Esophagus (tissue), 2 donors: ENCODE results near the gene RANGAP1. TPM values are rescaled to one million over a fixed set of nuclear protein-coding genes. Genes with fewer than 3 reads are reported as not detected.
A peak's percentile ranks its signal among the peaks of the same experiment; 100 is the strongest.

Source experiments
- H3K27ac ChIP-seq, 2 donors: one replicate each; pipeline ENCODE4 v1.5.1; 2013; ENCODE audit warnings: low read depth in 2 of 2, mild to moderate bottlenecking in 2 of 2, inconsistent platforms in 1 of 2, low read length in 1 of 2, moderate library complexity in 1 of 2
- H3K27me3 ChIP-seq, 2 donors: one replicate each; pipeline ENCODE4 v1.6.1; 2013; ENCODE audit warnings: low read length in 2 of 2, control low read depth in 1 of 2, mild to moderate bottlenecking in 1 of 2; ENCODE audit not compliant: insufficient read depth in 2 of 2, control insufficient read depth in 1 of 2
- H3K36me3 ChIP-seq, 2 donors: one replicate each; pipeline ENCODE4 v1.6.1; 2013; ENCODE audit warnings: low read length in 1 of 2; ENCODE audit not compliant: control insufficient read depth in 2 of 2, insufficient read depth in 2 of 2
- H3K4me1 ChIP-seq, 2 donors: one replicate each; pipeline ENCODE4 v1.6.1; 2013; ENCODE audit warnings: low read length in 1 of 2; ENCODE audit not compliant: control insufficient read depth in 2 of 2, insufficient read depth in 2 of 2
- H3K4me3 ChIP-seq, 2 donors: one replicate each; pipeline ENCODE4 v1.5.1; 2013; ENCODE audit warnings: low read length in 2 of 2, mild to moderate bottlenecking in 2 of 2, low read depth in 1 of 2, moderate library complexity in 1 of 2
- H3K9me3 ChIP-seq, 2 donors: one replicate each; pipeline ENCODE4 v1.6.1; 2013; ENCODE audit warnings: mild to moderate bottlenecking in 2 of 2, low read depth in 1 of 2, low read length in 1 of 2, moderate library complexity in 1 of 2; ENCODE audit not compliant: control insufficient read depth in 2 of 2, insufficient read depth in 1 of 2
- WGBS, 2 donors: extraction: QIAGEN DNeasy Blood & Tissue Kit; methylation state at CpG; one replicate each; pipeline ENCODE4 v1.1.7; 2013; 5-methylcytosine and 5-hydroxymethylcytosine counted together
- polyA plus RNA-seq, 2 donors: library from polyadenylated mRNA; stranded (reverse); fragments of 200-250 nt; gene quantifications; one replicate each; pipeline ENCODE4 v1.2.3, GENCODE V29; 2013
- donor health status: healthy with polysubstance abuse.
- donor health status: Bipolar disorder and iron deficiency.

Gene RANGAP1
- polyA plus RNA-seq, 2 donors = 53.0 to 61.7 TPM

- H3K27me3 ChIP-seq = no peaks in the 10 kb centered on the region
- H3K36me3 ChIP-seq = peaks cover 13 to 19% of the 10 kb centered on the region in 2 donors
- H3K4me1 ChIP-seq = peaks cover 0 to 2% of the 10 kb centered on the region in 2 donors
- no peak overlapping the region for H3K27ac ChIP-seq
- no peak overlapping the region for H3K4me3 ChIP-seq
- H3K9me3 ChIP-seq = no peaks in the 10 kb centered on the region
- 92 to 93% methylated on average over 16 of the region's 16 CpGs for WGBS, 2 donors
Measured at GRCh38 chr22:41320416-41321240, 34.6 kb upstream of the RANGAP1 start.

DNA sequence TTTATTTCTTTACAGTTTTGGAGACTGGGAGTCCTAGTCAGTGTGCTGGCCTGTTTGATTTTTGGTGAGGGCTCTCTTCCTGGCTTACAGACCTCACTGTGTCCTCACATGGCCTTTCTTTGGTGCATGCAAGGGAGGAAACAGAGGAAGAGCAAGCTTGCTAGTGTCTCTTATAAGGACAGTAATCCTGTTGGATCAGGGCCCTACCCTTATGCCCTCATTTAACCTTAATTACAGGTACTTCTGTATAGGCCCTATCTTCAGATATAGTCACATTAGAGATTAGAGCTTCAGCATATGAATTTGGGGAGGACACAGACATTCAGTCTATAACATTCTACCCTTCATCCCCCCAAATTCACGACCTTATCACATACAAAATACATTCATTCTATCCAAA is 29.6 kb upstream of the RANGAP1 start:
- Histone ChIP-seq H3K27ac (no peak overlapping the region), H3K4me3 (no peak overlapping the region), H3K36me3 (no peaks in the 10 kb centered on the region), H3K27me3 (no peaks in the 10 kb centered on the region), H3K9me3 (no peaks in the 10 kb centered on the region), H3K4me1 (peaks cover 0 to 2% of the 10 kb centered on the region in 2 donors)
- WGBS, 2 donors = 78 to 93% methylated on average over 1 of the region's 1 CpG

- Histone ChIP-seq H3K27ac (no peak overlapping the region), H3K36me3 (no peaks in the 10 kb centered on the region), H3K27me3 (no peaks in the 10 kb centered on the region), H3K4me1 (no peaks in the 10 kb centered on the region), H3K9me3 (no peaks in the 10 kb centered on the region), H3K4me3 (no peak overlapping the region)
- 96% methylated on average over 8 of the region's 8 CpGs for WGBS, 2 donors
Measured at GRCh38 chr22:41314821-41315220, 28.8 kb upstream of the RANGAP1 start.

- 81 to 90% methylated on average over 5 of the region's 5 CpGs for WGBS, 2 donors
- Histone ChIP-seq H3K27ac (no peak overlapping the region), H3K4me3 (no peak overlapping the region), H3K9me3 (no peaks in the 10 kb centered on the region), H3K27me3 (no peaks in the 10 kb centered on the region), H3K4me1 (no peaks in the 10 kb centered on the region), H3K36me3 (no peaks in the 10 kb centered on the region)
Measured at GRCh38 chr22:41311487-41311886, 25.5 kb upstream of the RANGAP1 start.

- Histone ChIP-seq H3K4me3 (no peak overlapping the region), H3K9me3 (no peaks in the 10 kb centered on the region), H3K27ac (no peak overlapping the region), H3K27me3 (no peaks in the 10 kb centered on the region), H3K4me1 (no peaks in the 10 kb centered on the region), H3K36me3 (no peaks in the 10 kb centered on the region)
- 81 to 83% methylated on average over 1 of the region's 1 CpG for WGBS, 2 donors
Measured at GRCh38 chr22:41310336-41310735, 24.3 kb upstream of the RANGAP1 start.

DNA sequence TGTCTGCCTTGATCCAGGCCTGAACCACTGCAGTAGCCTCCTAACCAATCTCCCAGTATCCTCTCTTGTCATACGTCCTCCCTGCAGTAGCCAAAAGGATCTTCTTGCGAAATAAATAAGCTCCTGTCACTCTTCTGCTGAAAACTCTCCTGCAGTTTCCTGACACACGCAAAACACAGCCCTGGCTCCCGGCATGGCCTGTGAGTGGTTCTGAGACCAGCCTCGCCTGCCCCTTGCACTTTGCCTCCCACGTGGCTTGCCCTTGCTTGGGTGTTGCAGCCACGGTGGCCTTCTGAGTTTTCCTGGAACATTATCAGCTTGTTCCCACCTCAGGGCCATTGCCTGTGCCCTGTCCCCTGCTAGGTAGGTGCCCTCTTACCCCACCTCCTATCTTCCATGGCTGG is 22.6 kb upstream of the RANGAP1 start:
- H3K9me3 ChIP-seq = no peaks in the 10 kb centered on the region
- peak overlapping the region in 1 of 2 donors; percentile 44 for H3K27ac ChIP-seq
- WGBS, 2 donors = 58 to 67% methylated on average over 7 of the region's 7 CpGs
- H3K4me3 ChIP-seq = no peak overlapping the region
- no peaks in the 10 kb centered on the region for H3K4me1 ChIP-seq
- no peaks in the 10 kb centered on the region for H3K36me3 ChIP-seq
- no peaks in the 10 kb centered on the region for H3K27me3 ChIP-seq

DNA sequence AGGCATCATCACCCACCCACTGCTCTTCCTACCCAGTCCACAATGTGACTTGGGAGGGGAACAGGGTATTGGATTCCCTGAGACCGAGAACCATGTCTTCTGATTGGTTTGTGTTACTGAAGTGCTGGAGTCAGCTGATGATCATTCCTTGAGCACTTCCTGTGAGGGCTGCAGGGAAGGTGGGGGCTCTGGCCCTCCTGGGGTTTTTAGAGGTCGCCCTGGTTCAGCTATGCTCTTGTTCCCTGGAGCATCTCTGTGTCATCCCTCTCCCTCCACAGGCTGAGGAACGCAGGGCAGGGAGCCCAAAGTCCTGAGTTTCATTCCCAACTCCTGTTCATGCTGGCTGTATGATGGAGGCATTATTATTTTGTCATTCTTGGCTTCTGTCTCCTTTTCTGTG is 22.1 kb upstream of the RANGAP1 start:
- H3K27me3 ChIP-seq = no peaks in the 10 kb centered on the region
- 62 to 67% methylated on average over 3 of the region's 3 CpGs for WGBS, 2 donors

DNA sequence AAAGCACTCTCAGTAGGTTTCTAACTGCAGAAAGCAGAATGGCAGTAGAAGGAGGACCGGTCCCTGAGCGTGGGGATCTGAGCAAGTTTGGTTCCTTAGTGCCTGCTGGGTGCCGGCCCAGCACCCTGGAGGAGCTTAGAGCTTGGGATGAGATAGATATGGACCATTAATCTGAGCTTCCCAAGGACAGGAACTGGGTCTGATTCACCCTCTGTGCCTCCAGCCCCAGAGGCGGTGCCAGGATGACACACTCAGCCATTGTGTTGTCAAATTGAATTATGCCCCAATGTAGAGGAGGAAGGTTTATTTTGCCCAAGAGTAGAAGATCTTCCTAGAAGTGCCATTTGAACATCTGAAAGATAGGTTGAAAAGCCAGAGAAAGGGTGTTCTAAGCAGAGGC is 19.7 kb upstream of the RANGAP1 start:
- no peaks in the 10 kb centered on the region for H3K36me3 ChIP-seq
- H3K4me3 ChIP-seq = no peak overlapping the region
- no peaks in the 10 kb centered on the region for H3K27me3 ChIP-seq
- no peaks in the 10 kb centered on the region for H3K9me3 ChIP-seq
- H3K4me1 ChIP-seq = peaks cover 0 to 2% of the 10 kb centered on the region in 2 donors
- H3K27ac ChIP-seq = peak overlapping the region in 1 of 2 donors; percentile 45
- 52 to 57% methylated on average over 4 of the region's 4 CpGs for WGBS, 2 donors

More for the DNA sequence above, 22.1 kb upstream of the RANGAP1 start:
- peaks cover 0 to under 1% of the 10 kb centered on the region in 2 donors for H3K4me1 ChIP-seq
- H3K4me3 ChIP-seq = no peak overlapping the region
- no peaks in the 10 kb centered on the region for H3K36me3 ChIP-seq
- H3K27ac ChIP-seq = peak overlapping the region in 1 of 2 donors; percentile 44
- no peaks in the 10 kb centered on the region for H3K9me3 ChIP-seq

DNA sequence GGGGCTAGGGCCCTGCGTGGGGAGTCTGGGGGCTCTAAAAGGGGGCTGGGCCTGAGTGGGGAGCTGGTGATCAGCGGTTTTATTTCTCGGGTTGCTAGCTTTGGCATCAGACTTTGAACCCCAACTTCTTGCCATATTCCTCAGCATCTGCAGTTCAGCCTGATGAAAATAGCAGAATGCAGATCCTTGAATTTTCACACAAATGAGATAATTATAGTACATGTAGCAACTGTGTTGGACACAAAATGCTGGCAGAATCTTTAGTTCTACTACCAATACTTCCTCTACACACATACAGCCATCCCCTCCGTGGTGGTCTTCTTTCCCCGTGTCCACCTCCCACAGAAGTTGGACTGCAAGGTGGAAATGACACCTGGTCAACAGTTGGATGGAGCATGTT is 16.8 kb upstream of the RANGAP1 start:
- 5 to 10% methylated on average over 5 of the region's 5 CpGs for WGBS, 2 donors
- Histone ChIP-seq H3K27me3 (no peaks in the 10 kb centered on the region), H3K4me3 (peak overlapping the region; percentile 66 to 85), H3K4me1 (peaks cover 0 to 2% of the 10 kb centered on the region in 2 donors), H3K9me3 (no peaks in the 10 kb centered on the region), H3K36me3 (no peaks in the 10 kb centered on the region), H3K27ac (peak overlapping the region; percentile 30 to 77)
